DMS153 treated with DMSO at 0.1 percent for 48 hours (cell line): ENCODE results near the gene CCDC134.
A peak's percentile ranks its signal among the peaks of the same experiment; 100 is the strongest.

ENCODE experiments used
- DNase-seq: peaks from one replicate; lab custom pipeline; 2025; ENCODE audit not compliant: unreplicated experiment; lab: John Stamatoyannopoulos, UW

CCDC134 gene

DNA sequence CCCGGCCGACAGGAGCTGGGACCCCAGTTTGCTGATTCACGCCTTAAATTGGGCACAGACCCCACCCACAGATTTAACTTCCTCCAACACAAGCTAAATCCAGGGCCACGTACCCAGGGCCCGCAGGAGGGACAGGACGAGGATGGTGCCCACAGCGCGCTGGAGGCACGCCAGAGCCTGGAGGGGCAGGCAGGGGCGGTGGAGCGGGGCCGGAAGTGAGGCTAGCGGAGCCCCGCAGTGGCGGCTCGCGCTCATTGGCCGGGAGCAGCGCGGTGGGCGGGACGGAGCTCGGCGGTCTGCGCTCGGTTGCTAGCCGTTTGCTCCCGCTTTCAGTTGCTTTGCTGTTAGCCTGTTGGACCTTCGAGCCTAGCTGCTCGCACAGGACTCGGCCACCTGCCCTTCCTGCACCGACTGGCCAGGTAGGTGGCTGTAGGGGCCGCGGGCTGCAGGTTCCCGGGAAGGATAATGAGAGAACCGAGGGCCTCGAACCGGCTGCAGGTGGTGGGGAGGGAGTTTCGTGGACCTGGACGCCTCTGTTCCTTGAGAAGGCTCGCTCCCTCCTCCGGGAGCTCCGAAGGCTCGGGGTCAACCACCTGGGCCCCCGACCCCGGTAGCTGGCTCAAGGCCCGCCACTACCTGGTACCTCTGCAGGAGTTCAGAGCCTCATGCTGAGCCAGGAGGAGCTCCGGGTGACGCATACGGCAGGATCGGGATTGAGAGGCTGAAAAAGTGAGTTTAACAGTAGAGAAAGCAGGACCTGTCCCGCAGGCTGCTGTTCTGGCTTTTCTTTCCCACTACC, at the start of gene CCDC134:
Gene CCDC134, plus strand, starts transcription at position 332 of the 799 bp plus-strand sequence. CDS start 8,212 bp downstream, outside the sequence.
- DNase-seq = peak; percentile 80

DNA sequence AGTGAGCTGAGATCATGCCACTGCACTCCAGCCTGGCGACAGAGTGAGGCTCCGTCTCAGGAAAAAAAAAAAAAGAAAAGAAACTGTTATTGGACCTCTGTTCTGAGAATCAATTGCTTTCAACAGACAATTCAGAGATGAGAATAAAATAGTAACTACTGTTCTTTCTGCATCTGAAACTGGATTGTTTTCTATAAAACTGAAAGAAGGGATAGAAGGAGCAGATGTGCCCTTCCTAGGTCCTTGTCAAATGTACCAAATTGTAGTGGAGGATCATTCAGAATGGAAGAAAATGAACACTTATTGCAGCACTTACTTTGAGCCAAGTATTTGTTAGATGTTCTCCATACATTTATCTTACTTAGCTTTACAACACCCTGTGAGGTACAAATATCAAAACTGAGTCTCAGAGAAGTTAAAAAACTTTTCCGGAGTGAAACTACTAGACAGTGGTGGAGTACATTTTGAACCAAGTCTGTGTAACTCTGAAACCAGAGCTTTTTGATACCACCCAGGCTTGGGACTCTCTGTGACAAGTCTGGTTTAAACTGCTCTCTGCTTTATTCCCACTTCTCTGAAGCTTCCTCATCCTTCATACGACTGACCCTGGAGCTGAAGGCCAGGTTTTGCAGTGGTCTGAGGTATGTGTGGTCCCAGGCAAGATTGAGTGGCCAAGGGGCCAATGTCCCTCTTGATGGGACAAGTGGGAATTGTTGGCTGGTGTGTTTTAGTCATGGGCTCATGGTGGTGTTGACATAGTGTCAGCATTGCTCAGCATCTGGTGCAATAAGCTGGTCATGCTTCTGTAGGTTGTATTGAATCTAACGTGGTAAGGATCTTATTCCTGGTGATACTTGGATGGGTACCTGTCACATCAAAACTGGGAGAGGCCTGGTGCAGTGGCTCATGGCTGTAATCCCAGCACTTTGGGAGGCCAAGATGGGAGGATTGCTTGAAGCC, 48.2 kb upstream of the CCDC134 start:
- no peak for DNase-seq

DNA sequence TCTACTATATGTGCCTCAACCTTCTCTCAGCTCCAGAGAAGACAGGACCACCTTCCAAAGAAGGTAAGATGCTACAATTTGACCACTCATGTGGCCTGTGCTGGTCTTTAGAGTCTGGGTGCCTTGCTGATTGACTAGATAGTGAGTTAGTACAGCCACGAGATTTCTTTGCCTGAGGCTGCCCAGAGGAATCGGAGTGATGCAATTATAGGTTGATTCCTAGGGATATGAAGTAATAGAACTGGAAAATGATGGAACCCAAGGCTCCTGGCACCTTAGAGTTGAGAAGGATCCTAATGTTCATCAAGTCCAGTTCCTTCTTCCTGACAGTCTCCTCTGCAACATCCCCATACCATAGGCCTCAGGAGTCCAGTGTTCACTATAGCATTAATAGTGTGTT, 46.5 kb upstream of the CCDC134 start:
- no peak for DNase-seq

DNA sequence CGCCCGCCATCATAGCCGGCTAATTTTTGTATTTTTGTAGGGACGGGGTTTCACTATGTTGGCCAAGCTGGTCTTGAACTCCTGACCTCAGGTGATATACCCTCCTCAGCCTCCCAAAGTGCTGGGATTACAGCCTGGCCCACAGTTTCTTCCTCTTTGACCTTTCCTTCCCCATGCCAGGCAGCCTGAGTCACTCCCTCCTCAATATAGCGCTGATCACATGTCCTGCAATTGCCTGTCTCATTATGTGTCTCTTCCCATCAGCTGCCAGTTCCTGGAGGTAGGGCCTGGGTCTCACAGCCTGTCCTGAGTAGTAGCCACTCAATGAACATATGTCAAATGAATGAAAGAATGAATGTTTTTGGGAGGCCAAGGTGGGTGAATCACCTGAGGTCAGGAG, 43.0 kb upstream of the CCDC134 start:
- DNase-seq = no peak

DNA sequence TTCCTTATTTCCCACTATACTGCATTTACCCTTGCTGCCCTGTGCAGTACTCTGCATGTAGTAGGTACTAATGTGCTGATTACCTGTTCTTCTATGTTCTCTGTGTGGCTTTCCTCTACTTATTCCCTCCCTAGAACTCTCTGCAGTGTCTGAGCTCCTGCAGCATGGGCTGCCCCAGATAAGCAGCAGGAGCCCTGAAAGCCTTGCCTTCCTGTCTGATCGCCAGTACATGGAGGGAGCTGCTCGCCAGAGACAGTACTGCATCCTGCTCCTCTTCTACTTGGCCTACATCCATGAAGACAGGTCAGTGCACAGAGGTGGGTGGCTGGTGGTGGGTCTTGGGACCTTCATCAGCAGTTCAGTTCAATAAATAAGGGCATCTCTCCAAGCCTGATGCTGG, 42.2 kb upstream of the CCDC134 start:
- no peak for DNase-seq

DNA sequence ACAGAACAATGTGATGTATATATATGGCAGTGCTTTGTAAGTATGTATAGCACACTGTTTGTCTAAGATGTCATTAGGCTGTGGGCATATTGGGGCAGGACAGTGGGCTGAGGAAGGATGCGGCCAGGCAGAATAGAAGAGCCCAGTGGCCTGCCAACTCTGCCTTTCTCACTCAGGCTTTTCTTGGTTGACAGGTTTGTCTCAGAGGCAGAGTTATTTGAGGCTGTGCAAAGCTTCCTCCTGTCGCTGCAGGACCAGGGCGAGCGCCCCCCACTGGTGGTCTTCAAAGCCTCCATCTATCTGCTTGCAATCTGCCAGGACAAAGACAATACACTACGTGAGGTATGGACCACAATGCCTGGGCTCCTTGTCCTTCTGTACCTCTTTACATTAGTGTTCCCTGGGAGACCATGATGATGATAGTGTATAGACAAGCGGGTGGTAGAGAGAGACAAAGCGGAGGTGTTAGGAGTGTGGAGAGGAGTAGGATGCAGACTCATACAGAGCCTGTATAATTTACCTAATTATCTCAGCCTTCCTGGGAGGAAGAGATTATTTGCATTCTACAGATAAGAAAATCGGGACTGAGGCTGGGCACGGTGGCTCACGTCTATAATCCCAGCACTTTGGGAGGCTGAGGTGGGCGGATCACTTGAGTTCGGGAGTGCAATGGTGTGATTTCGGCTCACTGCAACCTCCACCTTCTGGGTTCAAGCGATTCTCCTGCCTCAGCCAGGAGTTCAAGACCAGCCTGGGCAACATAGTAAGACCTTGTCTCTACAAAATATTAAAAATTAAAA, 37.3 kb upstream of the CCDC134 start:
- no peak for DNase-seq

DNA sequence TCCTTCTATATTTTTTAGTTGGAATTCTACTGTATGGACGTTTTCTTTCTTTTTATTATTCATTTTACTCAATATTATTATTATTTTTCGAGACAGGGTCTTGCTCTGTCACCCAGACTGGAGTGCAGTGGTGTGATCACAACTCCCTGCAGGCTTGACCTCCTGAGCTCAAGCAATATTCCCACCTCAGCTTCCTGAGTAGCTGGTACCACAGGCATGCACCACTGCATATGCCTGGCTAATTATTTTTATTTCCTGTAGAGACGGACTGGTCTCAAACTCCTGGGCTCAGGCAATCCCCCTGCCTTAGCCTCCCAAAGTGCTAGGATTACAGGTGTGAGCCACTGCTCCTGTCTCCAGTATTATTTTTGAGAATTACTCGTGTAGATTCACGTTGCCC, 34.0 kb upstream of the CCDC134 start:
- no peak for DNase-seq

DNA sequence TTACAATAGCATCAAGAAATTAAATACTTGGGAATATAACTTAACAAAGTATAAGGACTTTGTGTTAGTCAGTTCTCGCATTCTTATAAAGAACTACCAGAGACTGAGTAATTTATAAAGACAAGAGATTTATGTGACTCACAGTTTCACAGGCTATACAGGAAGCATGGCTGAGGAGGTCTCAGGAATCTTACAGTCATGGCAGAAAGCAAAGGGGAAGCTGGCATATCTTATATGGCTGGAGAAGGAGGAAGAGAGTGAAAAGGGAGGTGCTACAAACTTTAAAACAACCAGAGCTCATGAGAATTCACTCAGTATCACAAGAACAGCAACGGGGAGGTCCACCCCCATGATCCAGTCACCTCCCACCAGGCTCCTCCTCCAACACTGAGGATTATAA, 32.0 kb upstream of the CCDC134 start:
- DNase-seq = no peak

DNA sequence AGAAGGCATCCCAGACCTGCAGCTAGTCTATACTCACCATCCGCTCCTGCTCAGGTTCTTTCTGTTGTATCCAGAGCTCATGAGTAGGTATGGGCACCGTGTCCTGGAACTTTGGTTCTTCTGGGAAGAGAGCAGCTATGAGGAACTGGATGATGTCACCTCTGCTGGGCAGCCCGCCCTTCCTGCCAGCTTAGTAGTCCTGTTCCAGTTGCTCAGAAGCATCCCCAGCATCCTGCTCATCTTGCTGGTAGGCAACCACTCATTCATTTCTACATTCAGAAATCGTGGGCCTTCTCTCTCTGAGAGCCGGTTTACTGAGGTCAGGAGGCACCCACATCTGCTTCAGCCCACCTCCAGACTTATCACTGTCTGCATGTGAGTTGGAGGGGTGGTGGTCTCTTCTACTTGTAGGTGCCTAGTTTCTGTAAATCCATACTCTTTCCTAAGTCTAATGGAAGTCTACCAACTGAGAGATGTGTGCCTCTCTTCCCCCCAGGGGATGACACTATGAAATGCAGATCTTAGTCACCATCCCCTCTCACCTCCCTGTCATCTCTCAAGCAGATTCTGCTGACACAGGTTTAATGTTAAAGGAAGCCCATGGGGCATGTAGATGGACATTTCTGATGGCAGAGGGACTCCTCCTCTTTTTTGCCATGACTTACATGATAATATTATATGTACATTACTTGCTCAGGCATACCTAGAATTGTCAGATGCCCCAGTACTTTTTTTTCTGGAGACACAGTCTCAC, 29.6 kb upstream of the CCDC134 start:
- DNase-seq = no peak

DNA sequence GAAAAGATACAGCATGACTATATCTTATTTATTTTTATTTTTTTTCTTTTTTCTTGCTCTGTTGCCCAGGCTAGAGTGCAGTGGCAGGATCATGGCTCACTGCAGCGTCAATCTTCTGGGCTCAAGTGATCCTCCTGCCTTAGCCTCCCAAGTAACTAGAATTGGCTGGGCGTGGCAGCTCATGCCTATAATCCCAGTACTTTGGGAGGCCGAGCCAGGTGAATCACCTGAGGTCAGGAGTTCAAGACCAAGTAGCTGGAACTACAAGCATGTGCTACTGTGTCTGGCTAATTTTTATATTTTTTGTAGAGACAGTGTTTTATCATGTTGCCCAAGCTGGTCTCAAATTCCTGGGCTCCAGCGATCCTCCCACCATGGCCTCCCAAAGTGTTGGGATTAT, 28.3 kb upstream of the CCDC134 start:
- no peak for DNase-seq

DNA sequence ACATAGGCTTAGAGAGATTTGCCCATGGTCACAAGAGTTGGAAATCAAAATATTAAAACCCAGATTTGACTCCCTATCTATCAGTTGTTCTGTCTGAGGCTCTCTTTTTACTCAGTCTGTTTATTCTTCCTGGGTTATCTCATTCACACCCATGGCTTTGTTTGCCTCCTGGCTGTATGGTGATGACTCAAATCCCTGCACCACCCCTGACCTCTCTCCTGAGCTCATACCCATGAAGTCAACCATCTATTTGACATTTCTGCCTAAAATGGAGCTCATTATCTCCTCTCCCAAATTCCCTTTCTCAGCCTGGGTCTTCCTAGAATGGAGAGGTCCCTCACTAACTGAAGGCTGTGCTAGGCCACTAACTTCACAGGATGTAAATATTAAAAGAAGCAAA, 27.8 kb upstream of the CCDC134 start:
- no peak for DNase-seq

DNA sequence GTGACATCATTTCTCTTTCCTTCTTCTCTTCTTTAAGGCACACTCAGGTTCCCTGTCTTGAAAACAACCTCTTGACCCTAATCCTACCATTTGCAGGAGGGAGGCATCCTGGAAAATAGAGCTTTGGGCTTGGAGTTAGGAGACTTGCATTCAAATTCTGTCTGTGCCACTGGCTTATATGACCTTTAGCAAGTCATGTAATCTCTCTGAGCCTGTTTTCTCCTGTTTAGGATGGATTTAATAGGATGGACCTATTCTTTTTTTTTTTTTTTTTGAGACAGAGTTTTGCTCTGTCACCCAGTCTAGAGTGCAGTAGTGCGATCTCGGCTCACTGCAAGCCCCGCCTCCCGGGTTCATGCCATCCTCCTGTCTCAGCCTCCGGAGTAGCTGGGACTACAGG, 25.1 kb upstream of the CCDC134 start:
- no peak for DNase-seq

DNA sequence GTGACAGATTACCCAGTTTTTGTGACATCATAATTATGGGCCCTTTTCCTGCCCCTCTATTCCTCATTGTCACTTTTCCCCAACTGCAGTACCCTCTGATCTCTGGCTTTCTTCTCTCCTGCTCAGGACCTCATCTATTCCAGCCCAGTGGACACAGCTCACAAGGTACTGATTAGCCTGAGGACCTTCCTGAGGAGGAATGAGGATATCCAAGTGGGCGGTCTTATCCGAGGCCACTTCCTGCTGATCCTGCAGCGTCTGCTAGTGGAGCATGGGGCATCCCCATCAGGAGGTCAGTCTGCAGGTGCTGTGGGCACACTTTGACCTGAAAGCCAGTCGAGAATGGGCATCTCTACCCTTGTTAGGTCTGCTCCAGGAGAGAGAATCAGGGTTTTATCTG, 24.5 kb upstream of the CCDC134 start:
- DNase-seq = no peak

DNA sequence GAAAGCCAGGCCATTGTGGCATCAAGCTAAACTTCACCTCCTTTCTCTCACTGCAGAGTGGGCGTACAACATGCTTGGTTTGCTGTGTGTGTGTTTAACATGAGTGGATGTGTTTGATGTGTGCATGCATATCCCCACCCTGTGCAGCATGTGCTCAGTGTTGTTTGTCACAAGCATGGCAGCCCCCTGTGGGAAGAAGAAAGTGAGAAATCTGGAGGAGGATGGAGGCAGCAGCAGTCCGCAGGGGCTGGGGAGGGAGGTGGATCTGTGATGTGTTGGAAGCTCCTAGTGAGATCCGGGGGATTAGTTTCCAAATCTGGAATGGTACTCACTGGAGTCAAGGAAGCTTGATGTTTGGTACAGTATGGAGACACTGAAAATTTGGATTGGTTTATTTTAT, 24.1 kb upstream of the CCDC134 start:
- DNase-seq = no peak

DNA sequence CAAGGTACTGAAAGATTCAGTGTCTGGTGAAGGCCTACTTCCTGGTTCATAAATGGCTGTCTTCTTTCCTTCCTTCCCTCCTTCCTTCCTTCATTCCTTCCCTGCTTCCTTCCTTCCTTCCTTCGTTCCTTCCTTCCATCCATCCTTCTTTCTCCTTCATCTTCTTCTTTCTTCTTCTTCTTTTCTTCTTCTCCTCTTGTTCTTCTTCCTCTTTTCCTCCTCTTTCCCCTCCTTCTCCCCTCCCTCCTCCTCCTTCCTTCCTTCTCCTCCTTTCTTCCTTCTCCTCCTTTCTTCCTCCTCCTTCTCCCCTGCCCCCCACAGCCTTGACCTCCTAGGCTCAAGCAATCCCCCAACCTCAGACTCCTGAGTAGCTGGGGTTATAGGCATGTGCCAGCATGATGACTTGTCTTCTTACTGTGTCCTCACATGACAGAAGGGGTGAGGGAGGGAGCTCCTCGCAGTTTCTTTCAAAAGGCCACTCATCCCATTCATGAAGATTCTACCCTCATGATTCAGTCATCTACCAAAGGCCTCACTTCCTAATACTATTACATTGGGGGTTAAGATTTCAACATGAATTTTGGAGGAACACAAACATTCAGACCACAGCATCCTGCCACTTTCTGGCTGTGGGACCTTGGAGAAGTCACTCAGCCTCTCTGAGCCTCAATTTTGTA, 22.6 kb upstream of the CCDC134 start:
- no peak for DNase-seq

DNA sequence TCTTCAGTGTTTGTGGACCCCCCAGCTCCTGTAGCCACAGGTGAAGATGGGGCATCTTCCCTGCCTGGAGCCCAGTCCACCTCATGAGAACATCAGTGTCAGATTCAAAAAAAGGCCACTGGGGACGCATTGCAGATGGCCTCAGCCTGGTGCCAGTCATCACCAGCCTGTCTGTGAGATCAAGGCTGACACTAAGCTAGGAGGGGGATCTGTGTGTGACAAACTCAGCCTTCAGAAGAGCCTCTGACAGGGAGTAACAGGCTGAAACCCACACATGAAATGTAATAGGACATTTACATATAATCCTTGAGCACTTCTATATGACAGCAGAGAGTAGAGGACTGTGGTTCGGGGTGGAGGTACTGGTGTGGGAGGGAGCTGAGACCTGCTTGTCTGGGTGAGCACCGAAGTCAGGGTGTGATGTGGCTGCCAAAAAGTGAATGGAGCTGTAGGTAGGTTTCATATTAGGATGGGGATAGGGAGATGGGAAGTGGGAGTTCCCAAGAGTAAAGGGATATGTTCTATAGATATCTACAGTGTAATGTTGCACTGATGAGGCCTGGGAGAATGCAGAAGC, 20.5 kb upstream of the CCDC134 start:
- no peak for DNase-seq

DNA sequence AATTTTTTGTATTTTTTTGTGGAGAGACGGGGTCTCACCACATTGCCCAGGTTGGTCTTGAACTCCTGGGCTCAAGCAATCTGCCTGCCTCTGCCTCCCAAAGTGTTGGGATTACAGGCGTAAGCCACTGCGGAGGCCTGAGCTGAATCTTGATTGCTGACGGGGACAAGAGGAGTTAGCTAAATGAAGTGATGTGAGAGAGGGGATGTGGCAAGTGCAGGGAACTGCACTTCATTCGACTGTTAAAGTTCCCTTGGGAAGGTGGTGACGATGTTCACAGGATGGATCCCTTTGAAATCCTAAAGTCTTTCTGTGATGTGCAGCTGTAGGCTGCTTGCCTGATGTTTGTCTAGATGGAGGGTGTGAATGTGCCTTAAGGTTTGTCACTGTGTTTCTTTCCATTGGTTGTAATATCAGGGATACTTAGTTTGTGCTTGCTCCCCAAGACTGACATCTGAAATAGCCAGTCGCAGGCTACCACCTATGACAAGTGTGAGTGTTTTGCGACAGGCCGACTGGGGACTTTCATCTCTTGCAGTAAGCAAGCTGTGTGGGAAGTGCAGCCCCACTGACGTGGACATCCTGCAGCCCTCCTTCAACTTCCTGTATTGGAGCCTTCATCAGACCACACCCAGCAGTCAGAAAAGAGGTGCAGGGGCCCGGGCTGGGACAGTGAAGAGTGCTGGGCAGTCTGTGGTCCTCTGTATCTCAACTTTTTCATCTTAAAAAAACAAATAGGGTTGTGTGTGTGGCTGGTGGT, 19.6 kb upstream of the CCDC134 start:
- no peak for DNase-seq

DNA sequence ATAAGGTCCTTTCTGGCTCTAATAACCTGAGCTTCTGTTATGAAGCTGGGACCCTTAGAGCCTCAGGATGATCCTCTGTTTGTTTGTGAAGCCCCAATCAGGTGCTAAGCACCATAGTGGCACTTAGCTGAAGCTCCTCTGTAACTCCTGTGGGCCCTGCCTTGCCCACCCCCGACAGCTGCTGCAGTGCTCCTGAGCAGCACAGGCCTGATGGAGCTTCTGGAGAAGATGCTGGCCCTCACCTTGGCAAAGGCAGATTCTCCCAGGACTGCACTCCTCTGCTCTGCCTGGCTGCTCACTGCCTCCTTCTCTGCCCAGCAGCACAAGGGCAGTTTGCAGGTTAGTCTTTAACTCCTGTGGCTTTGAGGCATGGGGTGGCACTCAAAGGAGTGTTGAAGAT, 19.0 kb upstream of the CCDC134 start:
- no peak for DNase-seq

DNA sequence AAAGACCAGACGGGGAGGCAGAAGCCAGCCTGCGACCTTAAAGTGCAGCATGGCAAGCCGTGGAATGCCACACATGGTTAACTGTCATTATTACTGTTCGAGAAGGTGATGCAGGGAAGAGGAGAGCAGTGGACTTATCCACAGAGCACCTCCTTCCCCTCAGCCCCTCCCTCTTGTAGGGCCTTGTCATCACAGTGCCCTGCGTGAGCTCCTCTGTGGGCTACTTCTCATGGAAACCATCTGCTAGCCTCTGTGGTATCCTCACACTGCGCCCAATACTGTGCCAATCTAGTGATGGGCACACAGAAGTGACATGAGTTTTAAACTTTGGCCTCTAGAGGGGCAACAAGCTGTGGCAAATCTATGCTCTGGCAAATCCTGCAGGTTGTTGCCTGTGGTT, 18.2 kb upstream of the CCDC134 start:
- DNase-seq = no peak
